Measurements from ENCODE around the gene TRAF7.
"Not testable (repeated sequence)": the region's sequence is repeated elsewhere in the genome, so short reads cannot be mapped to it uniquely, and the experiment has no call there.

GRCh38 chr16:2111009-2111353 lies 44.6 kb upstream of the TRAF7 start:
- not testable (repeated sequence) for TF ChIP-seq CTCF (conservative IDR thresholded peaks at IDR 0.05); EZH2 (IDR thresholded peaks at IDR 0.05; ENCODE audit: low read depth)

All from PC-9 (cell line).